HepG2 (cell line): ENCODE measurements around the gene RERE. TPM values are rescaled to one million over a fixed set of nuclear protein-coding genes. Genes with fewer than 3 reads are reported as not detected.

Experiments
- BHLHE40 ChIP-seq: IDR thresholded peaks from 2 replicates; pipeline ENCODE4 v1.6.1; 2011; ENCODE audit warnings: low read length, improper control_type of control experiment
- HNF4A ChIP-seq: sonication (generic); formaldehyde crosslinking; IDR thresholded peaks from 2 replicates; pipeline ENCODE4 v1.4.0; 2020; ENCODE audit warnings: missing genetic modification reagents
- KAT8 ChIP-seq: IDR thresholded peaks from 2 replicates; pipeline ENCODE4 v1.6.1; 2016; ENCODE audit warnings: missing genetic modification reagents, missing compliant biosample characterization
- MED1 ChIP-seq: sonication (generic); formaldehyde crosslinking; IDR thresholded peaks from 2 replicates; pipeline ENCODE4 v1.4.0; 2020; ENCODE audit warnings: missing genetic modification reagents
- NCOA2 ChIP-seq: sonication (generic); formaldehyde crosslinking; IDR thresholded peaks from 2 replicates; pipeline ENCODE4 v1.8.0; 2022; ENCODE audit warnings: inconsistent platforms
- NCOA5 ChIP-seq: sonication (generic); formaldehyde crosslinking; IDR thresholded peaks from 2 replicates; pipeline ENCODE4 v1.4.0; 2020; ENCODE audit warnings: missing genetic modification reagents
- POLR2AphosphoS5 ChIP-seq: IDR thresholded peaks from 2 replicates; pipeline ENCODE4 v1.6.1; 2012; ENCODE audit warnings: low read depth, low read length
- PPARG ChIP-seq: conservative IDR thresholded peaks from 2 replicates; pipeline ENCODE4 v1.6.1; 2016; ENCODE audit warnings: missing biosample characterization, missing genetic modification reagents
- REPIN1 ChIP-seq: sonication (generic); formaldehyde crosslinking; IDR thresholded peaks from 2 replicates; pipeline ENCODE4 v1.8.0; 2022; ENCODE audit warnings: missing genetic modification reagents, low read depth, mild to moderate bottlenecking, borderline replicate concordance
- SMC3 ChIP-seq: IDR thresholded peaks from 2 replicates; pipeline ENCODE4 v1.6.1; 2011; ENCODE audit warnings: low read length, improper control_type of control experiment
- TEAD3 ChIP-seq: optimal IDR thresholded peaks from 2 replicates; pipeline ENCODE3; 2016; ENCODE audit warnings: borderline replicate concordance
- ZMYM2 ChIP-seq: sonication (generic); formaldehyde crosslinking; IDR thresholded peaks from 2 replicates; pipeline ENCODE4 v1.8.0; 2022; ENCODE audit warnings: mild to moderate bottlenecking, missing genetic modification reagents
- ZNF235 ChIP-seq: sonication (generic); formaldehyde crosslinking; IDR thresholded peaks from 2 replicates; pipeline ENCODE4 v1.8.1; 2023; ENCODE audit warnings: mild to moderate bottlenecking, missing genetic modification reagents, borderline replicate concordance
- ZNF317 ChIP-seq: sonication (generic); formaldehyde crosslinking; IDR thresholded peaks from 2 replicates; pipeline ENCODE4 v1.5.0; 2020; ENCODE audit warnings: mild to moderate bottlenecking, missing genetic modification reagents
- ZNF589 ChIP-seq: sonication (generic); formaldehyde crosslinking; conservative IDR thresholded peaks from 2 replicates; pipeline ENCODE4 v1.8.0; 2022; ENCODE audit warnings: mild to moderate bottlenecking, moderate library complexity, missing genetic modification reagents
- ZZZ3 ChIP-seq: sonication (generic); formaldehyde crosslinking; IDR thresholded peaks from 2 replicates; pipeline ENCODE4 v1.4.0; 2020; ENCODE audit warnings: missing genetic modification reagents, mild to moderate bottlenecking, borderline replicate concordance
- polyA plus RNA-seq, 8 experiments: library from polyadenylated mRNA; depleted of rRNA in 3 of 8; stranded (reverse) in 7 of 8; unstranded in 1 of 8; fragments of >200 nt; fragmentation: Illumina TruSeq in 4 of 8; extraction: Trizol in 4 of 8; gene quantifications; 2 replicates each; pipeline versions ENCODE4 v1.2.1 to v1.2.3, GENCODE V29; 2011 to 2016; ENCODE audit warnings: low read depth in 4 of 8, missing spikeins in 1 of 8, mixed read lengths in 1 of 8; ENCODE audit not compliant: insufficient read depth in 1 of 8
- total RNA-seq, 5 experiments: library from RNA; depleted of rRNA; stranded (reverse); fragments of >200 nt; fragmentation: Illumina TruSeq; extraction: Trizol; gene quantifications; 2 replicates each; pipeline ENCODE4 v1.2.3, GENCODE V29; 2016; ENCODE audit warnings: low read depth in 1 of 5
- TF ChIP-seq, protein P1 (sequence below): IDR thresholded peaks from 2 replicates; pipeline ENCODE4 v1.6.1; 2016; ENCODE audit warnings: low read depth, missing genetic modification reagents, missing compliant biosample characterization
- TF ChIP-seq, protein P2 (sequence below): sonication (generic); formaldehyde crosslinking; IDR thresholded peaks from 2 replicates; pipeline ENCODE4 v1.8.0; 2022; ENCODE audit warnings: mild to moderate bottlenecking, missing genetic modification reagents; ENCODE audit not compliant: insufficient replicate concordance
- TF ChIP-seq, protein P3 (sequence below): sonication (generic); formaldehyde crosslinking; IDR thresholded peaks from 2 replicates; pipeline ENCODE4 v1.5.0; 2020; ENCODE audit warnings: missing genetic modification reagents

RERE gene
- total and polyA plus RNA-seq, 2 of the 13 experiments (the other 11 are each of a cell fraction or from before 2014, with no cell fraction given): 18.3 to 21.9 TPM

DNA sequence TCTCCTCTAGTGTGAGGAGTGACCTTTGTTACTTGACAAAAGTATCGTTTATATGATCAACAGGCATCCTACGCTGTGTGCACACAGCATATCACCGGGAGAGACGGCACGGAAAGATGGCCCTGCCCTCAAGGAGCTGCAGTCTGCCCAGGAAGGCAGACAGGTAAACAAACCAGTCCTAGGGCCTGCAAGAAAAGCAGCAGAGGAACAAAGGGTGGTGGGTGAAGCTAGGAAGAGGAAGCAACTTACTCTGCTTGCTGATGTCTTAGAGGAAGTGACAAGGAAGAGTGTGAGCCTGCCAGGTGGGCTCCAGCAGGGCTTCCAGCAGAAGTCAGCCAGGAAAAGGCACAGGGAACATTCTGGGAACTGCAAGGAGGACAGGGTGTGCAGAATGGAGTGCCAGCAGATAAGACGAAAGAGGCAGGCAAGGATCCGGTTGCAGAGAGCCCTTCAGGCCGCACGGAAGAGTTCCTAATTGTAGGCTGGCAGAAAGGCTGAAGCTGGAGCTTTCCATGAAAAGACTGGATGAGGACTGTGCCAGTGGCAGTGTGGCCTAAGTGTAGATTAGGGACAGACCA lies 392.8 kb downstream of the RERE start (continued):
- TF ChIP-seq, protein P1, sequence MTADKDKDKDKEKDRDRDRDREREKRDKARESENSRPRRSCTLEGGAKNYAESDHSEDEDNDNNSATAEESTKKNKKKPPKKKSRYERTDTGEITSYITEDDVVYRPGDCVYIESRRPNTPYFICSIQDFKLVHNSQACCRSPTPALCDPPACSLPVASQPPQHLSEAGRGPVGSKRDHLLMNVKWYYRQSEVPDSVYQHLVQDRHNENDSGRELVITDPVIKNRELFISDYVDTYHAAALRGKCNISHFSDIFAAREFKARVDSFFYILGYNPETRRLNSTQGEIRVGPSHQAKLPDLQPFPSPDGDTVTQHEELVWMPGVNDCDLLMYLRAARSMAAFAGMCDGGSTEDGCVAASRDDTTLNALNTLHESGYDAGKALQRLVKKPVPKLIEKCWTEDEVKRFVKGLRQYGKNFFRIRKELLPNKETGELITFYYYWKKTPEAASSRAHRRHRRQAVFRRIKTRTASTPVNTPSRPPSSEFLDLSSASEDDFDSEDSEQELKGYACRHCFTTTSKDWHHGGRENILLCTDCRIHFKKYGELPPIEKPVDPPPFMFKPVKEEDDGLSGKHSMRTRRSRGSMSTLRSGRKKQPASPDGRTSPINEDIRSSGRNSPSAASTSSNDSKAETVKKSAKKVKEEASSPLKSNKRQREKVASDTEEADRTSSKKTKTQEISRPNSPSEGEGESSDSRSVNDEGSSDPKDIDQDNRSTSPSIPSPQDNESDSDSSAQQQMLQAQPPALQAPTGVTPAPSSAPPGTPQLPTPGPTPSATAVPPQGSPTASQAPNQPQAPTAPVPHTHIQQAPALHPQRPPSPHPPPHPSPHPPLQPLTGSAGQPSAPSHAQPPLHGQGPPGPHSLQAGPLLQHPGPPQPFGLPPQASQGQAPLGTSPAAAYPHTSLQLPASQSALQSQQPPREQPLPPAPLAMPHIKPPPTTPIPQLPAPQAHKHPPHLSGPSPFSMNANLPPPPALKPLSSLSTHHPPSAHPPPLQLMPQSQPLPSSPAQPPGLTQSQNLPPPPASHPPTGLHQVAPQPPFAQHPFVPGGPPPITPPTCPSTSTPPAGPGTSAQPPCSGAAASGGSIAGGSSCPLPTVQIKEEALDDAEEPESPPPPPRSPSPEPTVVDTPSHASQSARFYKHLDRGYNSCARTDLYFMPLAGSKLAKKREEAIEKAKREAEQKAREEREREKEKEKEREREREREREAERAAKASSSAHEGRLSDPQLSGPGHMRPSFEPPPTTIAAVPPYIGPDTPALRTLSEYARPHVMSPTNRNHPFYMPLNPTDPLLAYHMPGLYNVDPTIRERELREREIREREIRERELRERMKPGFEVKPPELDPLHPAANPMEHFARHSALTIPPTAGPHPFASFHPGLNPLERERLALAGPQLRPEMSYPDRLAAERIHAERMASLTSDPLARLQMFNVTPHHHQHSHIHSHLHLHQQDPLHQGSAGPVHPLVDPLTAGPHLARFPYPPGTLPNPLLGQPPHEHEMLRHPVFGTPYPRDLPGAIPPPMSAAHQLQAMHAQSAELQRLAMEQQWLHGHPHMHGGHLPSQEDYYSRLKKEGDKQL (CRISPR knock-in tag): no peak
- TF ChIP-seq ZNF317 (CRISPR knock-in tag) (no peak), NCOA2 (CRISPR knock-in tag) (peak; percentile 0; the same call in 1 of the 2 replicates), HNF4A (peak; percentile 39; the same call in 1 of the 2 replicates), TEAD3 (CRISPR knock-in tag) (peak; percentile 8), MED1 (CRISPR knock-in tag) (no peak), REPIN1 (CRISPR knock-in tag) (no peak), ZNF589 (CRISPR knock-in tag) (no peak), SMC3 (no peak), BHLHE40 (no peak), KAT8 (CRISPR knock-in tag) (no peak), ZZZ3 (no peak), NCOA5 (CRISPR knock-in tag) (no peak), POLR2AphosphoS5 (no peak), ZMYM2 (CRISPR knock-in tag) (0 out of 2 replicates have a peak, but pooled peaks have one; percentile 29), ZNF235 (CRISPR knock-in tag) (no peak), PPARG (CRISPR knock-in tag) (no peak)
- TF ChIP-seq, protein P2, sequence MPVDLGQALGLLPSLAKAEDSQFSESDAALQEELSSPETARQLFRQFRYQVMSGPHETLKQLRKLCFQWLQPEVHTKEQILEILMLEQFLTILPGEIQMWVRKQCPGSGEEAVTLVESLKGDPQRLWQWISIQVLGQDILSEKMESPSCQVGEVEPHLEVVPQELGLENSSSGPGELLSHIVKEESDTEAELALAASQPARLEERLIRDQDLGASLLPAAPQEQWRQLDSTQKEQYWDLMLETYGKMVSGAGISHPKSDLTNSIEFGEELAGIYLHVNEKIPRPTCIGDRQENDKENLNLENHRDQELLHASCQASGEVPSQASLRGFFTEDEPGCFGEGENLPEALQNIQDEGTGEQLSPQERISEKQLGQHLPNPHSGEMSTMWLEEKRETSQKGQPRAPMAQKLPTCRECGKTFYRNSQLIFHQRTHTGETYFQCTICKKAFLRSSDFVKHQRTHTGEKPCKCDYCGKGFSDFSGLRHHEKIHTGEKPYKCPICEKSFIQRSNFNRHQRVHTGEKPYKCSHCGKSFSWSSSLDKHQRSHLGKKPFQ (CRISPR knock-in tag): no peak
- TF ChIP-seq, protein P3, sequence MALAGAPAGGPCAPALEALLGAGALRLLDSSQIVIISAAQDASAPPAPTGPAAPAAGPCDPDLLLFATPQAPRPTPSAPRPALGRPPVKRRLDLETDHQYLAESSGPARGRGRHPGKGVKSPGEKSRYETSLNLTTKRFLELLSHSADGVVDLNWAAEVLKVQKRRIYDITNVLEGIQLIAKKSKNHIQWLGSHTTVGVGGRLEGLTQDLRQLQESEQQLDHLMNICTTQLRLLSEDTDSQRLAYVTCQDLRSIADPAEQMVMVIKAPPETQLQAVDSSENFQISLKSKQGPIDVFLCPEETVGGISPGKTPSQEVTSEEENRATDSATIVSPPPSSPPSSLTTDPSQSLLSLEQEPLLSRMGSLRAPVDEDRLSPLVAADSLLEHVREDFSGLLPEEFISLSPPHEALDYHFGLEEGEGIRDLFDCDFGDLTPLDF (CRISPR knock-in tag): no peak
